ENCODE results near the gene ATXN10. TPM values are rescaled to one million over a fixed set of nuclear protein-coding genes. Genes with fewer than 3 reads are reported as not detected.

The ATXN10 gene
- total RNA-seq, 1 donor from 2014 or later = 106 TPM

- intact Hi-C loops (cut with DNase I) = no loop called here
- H3K36me3 ChIP-seq = peaks cover 14% of the 10 kb centered on the region
- H3K27me3 ChIP-seq (ENCODE audit: low read depth) = no peaks in the 10 kb centered on the region
- TF ChIP-seq, protein P1, sequence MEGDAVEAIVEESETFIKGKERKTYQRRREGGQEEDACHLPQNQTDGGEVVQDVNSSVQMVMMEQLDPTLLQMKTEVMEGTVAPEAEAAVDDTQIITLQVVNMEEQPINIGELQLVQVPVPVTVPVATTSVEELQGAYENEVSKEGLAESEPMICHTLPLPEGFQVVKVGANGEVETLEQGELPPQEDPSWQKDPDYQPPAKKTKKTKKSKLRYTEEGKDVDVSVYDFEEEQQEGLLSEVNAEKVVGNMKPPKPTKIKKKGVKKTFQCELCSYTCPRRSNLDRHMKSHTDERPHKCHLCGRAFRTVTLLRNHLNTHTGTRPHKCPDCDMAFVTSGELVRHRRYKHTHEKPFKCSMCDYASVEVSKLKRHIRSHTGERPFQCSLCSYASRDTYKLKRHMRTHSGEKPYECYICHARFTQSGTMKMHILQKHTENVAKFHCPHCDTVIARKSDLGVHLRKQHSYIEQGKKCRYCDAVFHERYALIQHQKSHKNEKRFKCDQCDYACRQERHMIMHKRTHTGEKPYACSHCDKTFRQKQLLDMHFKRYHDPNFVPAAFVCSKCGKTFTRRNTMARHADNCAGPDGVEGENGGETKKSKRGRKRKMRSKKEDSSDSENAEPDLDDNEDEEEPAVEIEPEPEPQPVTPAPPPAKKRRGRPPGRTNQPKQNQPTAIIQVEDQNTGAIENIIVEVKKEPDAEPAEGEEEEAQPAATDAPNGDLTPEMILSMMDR (IDR thresholded peaks at IDR 0.05) = no peak
- DNase-seq = no peak
- no peak overlapping the region for H3K27ac ChIP-seq
- no peaks in the 10 kb centered on the region for H3K9me3 ChIP-seq
- peaks cover 9% of the 10 kb centered on the region for H3K4me1 ChIP-seq
- ATAC-seq = peak; percentile 51 to 67
- H3K4me3 ChIP-seq = no peak overlapping the region
Measured at GRCh38 chr22:45859231-45860161, 187.9 kb downstream of the ATXN10 start.

- Histone ChIP-seq H3K9me3 (no peaks in the 10 kb centered on the region), H3K27ac (no peak overlapping the region), H3K36me3 (peaks cover 13% of the 10 kb centered on the region), H3K4me3 (no peak overlapping the region), H3K4me1 (peaks cover 16% of the 10 kb centered on the region), H3K27me3 (ENCODE audit: low read depth) (no peaks in the 10 kb centered on the region)
- TF ChIP-seq, protein P1 (IDR thresholded peaks at IDR 0.05) = no peak
- intact Hi-C loops (cut with DNase I) = no loop called here
- peak; percentile 32 for DNase-seq
- no peak for ATAC-seq
Measured at GRCh38 chr22:45860201-45860600, 188.6 kb downstream of the ATXN10 start.

- intact Hi-C loops (cut with DNase I) = no loop called here
- Histone ChIP-seq H3K36me3 (peaks cover 3% of the 10 kb centered on the region), H3K9me3 (no peaks in the 10 kb centered on the region), H3K4me1 (peaks cover 16% of the 10 kb centered on the region), H3K27ac (no peak overlapping the region), H3K4me3 (no peak overlapping the region), H3K27me3 (ENCODE audit: low read depth) (peaks cover 10% of the 10 kb centered on the region)
- no peak for ATAC-seq
- TF ChIP-seq, protein P1 (IDR thresholded peaks at IDR 0.05) = no peak
- no peak for DNase-seq
Measured at GRCh38 chr22:45861259-45861658, 189.6 kb downstream of the ATXN10 start.

DNA sequence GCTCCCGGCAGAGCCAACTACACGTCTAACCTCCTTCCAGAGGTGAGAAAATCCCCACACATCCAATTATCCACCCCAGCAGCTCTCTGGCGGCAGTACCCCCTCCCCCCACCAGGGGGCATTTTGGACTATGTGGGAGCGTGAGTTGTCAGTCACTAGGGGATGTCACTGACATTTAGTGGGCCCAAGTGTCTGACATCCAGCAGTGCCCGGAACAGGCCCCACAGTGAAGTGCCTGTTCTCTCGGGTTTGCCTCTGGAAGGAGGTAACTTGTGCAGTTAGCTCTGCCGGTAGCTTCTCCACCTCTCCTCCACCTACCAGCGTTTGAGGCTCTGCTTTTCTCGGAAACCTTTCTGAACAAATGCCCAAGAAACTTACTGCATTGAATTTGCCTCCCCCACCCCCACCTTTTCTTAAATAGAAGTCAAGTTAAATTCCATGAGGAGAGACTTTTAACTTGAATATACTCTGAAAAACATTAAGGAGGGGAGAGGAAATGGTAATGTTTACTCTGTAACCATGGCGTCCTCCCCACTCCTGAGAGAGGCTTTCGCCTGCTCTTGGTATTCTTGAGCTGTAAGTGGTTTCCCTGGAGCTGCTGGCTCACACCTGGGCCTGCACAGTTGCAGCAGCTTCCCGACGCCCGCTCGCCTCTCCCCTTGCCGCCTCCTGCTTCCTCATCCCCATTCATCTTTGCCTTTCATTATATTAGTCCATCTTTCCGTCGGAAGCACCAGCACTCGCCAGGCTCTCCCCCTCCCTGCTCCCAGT lies 192.5 kb downstream of the ATXN10 start:
- H3K27me3 ChIP-seq (ENCODE audit: low read depth) = peaks cover 35% of the 10 kb centered on the region
- H3K27ac ChIP-seq = peak overlapping the region; percentile 80
- peaks cover 28% of the 10 kb centered on the region for H3K4me1 ChIP-seq
- no peak overlapping the region for H3K4me3 ChIP-seq
- ATAC-seq (peak; percentile 89 to 94), DNase-seq (peak; percentile 77)
- H3K36me3 ChIP-seq = no peaks in the 10 kb centered on the region
- intact Hi-C loops (cut with DNase I) = no loop called here
- TF ChIP-seq, protein P1 (IDR thresholded peaks at IDR 0.05) = peak; percentile 96
- no peaks in the 10 kb centered on the region for H3K9me3 ChIP-seq

DNA sequence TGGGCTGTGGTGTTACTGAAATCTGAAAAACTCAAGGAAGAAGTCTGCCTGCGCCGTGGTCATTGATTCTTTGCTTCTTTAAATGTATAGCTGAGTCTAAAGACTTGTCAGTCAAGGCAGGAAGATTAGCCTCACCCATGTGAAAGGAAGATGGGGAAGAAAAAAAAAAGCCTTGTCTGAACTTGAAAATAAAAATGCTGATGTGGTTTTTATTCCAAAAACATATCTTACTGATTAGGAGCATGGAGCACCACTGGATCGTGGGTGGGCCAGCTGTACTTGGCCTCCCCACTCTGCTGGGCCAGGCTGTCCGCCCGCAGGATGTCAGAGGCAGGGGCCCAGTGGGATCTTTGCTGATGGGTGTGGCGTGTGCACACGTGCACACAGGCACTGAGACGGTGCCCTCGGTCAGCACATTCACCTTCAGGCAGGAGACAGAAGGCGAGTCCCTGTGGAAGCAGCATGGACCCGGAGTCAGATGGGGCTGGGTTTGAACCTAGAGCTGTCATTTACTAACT lies 193.4 kb downstream of the ATXN10 start:
- peaks cover 28% of the 10 kb centered on the region for H3K4me1 ChIP-seq
- H3K36me3 ChIP-seq = no peaks in the 10 kb centered on the region
- DNase-seq (no peak), ATAC-seq (no peak)
- H3K27me3 ChIP-seq (ENCODE audit: low read depth) = peaks cover 35% of the 10 kb centered on the region
- no peaks in the 10 kb centered on the region for H3K9me3 ChIP-seq
- peak overlapping the region; percentile 80 for H3K27ac ChIP-seq
- intact Hi-C loops (cut with DNase I) = no loop called here
- H3K4me3 ChIP-seq = no peak overlapping the region
- TF ChIP-seq, protein P1 (IDR thresholded peaks at IDR 0.05) = no peak

Measured in lower lobe of right lung (tissue), 2 donors.